GM18858 (cell line): ENCODE results near the gene KRTAP2-4.
"Not testable (repeated sequence)": the region's sequence is repeated elsewhere in the genome, so short reads cannot be mapped to it uniquely, and the experiment has no call there.

Experiments used
- ATAC-seq: cut with Tn5 transposase; IDR thresholded peaks from one replicate; pipeline ENCODE4 v1.9.1; 2021; ENCODE audit not compliant: unreplicated experiment

KRTAP2-4 gene

DNA sequence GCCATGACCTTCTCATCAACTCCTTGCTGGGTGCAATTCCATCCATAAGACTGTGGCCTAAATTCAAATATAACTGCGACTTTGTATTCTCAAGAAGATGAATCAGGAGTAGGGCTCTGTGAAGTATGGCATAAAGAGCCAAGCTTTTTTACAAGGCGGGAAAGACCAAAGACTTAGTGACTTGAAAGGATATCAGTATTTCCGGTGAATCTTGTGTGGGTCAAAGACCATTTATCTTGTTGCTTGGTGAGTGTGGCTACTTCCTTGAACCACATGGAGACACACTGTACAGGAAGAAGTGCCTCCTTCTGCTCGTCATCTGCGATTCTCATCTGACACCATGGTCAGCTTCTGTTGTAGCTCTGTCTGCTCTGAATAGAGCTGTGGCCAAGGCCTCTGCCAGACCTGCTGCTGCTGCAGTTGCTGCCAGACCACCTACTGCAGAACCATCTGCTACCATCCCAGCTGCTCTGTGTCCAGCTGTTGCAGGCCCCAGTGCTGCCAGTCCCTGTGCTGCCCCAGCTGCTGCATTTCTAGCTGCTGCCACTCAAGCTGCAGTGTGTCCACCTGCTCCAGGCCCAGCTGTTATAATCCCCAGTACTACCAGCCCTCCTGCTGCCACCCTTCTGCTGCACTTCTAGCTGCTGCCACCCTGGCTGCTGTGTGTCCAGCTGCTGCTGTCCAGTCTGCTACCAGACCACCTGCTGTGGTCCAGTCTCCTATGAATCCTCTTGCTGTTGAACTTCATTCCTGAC is 6.1 kb upstream of the KRTAP2-4 start:
- no peak for ATAC-seq

DNA sequence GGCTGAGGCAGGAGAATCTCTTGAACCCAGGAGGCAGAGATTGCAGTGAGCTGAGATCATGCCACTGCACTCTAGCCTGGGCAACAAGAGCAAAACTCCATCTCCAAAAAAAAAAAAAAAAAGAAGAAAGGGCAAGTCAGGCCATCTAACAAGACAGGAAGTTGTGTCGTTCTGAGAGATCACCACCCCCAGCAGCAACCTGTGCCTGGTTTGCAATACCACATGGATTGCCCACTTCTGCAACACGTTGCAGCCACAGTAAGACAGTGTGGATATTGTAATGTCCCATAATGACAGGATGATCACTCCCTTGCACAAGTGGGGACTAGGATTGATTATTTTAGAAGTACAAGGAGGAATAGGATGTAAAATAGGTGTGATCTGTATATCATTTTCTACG is 3.4 kb upstream of the KRTAP2-4 start:
- ATAC-seq = no peak

DNA sequence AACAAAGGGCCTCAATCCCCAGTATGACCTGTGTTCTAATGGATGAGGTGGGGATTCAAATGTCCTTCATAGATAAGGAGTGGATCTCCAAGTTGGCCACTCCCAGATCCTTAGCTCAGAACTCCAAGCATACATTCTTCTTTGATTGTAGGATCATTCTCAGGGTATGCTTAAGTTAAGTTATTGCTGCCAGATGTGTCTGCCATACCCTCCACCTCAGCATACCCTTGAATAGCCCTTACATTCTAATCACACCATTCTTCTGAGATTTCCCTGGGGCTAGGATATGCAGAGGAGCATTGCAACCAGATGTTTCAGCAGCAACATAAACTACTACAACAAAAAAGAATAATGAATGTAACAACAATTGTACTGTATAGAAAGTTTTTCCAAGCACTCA is 1.6 kb upstream of the KRTAP2-4 start:
- no peak for ATAC-seq

DNA sequence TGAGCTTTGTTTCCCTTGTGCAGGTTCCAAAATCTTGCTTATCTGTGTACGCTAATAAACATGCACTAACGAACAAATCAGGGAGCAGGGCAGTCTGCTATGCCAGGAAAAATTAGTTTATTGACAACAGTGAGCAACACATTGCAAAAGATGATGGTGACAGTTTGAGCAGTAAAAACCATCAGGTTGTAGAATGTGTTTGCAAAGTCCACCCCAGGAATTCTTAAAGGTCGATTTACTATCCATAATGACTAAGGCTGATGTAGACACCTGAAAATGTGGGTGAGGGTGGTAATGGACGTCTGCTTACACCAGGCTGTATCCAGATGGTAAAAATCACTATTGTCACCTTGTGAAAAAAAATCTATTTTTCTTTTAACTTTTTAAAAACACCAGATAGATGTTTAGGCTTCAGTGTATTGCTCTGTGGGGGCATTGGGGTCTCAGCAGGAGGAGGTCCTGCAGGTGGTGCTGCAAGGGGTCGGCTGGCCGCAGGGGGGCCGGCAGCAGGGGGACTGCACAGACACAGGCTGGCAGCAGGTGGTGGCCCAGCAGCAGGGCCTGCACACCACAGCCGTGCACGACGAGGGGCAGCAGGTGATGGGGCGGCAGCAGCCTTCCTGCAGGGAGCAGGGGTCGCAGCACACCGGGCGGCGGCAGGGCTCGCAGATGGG is 526 bp downstream of the KRTAP2-4 start:
- not testable (repeated sequence) for ATAC-seq

DNA sequence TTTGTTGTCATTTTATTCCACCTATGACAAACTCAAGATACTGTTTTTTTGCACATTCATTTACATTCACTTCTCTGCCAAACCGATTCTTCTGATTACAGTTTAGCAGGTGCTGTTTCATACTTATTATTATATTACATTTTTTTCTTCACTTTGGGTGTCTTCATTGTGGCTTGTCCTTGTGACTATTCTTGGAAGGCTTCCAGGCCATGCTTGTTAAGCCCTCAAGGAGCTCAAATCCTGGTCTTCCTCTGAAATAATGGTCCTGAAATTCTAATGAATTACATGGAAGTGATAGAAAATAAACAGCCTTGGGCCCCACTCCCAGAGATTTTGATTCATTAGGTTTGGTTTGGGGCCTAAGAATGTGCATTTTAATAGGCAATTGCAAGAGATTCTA is 1.4 kb downstream of the KRTAP2-4 start:
- no peak for ATAC-seq

DNA sequence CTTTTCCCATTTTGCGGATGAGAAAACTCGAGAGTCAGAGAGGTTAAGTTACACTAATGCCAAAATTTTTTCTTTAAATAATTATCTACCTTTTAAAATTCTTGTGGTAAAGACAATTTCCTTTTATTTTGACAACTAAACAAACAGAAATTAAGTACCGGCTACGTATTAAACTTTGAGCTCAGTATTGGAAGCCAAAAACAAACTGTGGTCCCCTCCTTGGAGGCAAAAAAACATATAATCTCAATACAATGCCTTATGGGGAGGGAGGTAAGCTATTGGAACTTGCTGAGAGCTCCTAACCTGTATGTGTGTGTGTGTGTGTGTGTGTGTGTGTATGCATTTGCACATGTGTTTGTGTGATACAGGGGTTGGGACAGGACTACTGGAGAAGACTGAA is 2.2 kb downstream of the KRTAP2-4 start:
- ATAC-seq = no peak

DNA sequence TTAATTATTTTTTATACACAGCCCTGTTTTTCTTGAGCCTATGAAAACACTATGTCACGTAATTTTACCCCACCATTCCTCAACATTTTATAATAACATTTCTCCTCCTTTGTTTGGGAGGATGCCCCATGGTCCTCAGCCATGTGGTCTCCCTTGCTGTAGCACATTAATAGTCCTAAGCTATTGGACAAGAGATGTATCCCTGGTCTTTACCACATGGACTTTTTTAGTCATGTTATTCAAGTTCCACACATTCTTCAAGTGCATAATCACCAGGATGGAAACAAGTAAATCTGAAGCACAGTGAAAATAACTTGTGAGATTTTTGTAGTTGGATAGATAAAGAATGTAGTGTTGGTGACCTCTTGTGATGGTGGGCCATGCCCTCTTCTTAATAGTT is 3.7 kb downstream of the KRTAP2-4 start:
- no peak for ATAC-seq

DNA sequence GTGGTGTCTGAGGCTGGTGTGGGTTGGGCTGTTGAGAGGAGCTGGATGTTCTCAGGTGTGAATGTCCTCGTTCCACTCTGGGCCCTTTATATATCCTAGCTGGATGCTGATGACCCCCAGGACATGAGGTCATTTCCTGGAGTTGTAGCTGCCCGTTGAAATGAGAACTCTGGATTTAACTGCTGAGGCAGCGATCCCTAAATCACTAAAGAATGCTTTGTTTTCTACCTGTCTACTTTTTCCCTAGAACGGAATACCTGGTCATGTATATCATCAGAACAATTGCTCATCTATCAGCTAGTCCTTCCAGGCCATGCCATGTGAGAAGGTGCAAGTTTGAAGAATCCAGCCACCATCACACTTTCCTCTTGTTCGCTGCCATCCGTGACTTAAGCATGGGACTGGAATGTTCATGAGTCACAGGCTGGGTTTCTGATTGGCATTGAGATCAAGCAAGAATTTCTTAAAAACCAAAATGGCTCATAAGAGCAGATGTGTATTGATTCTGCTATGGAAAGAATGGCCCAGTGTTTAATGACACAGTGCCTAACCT is 5.6 kb downstream of the KRTAP2-4 start, which contains the start of gene KRTAP2-3:
Gene KRTAP2-3, minus strand, starts transcription at position 63 of the 553 bp plus-strand sequence. CDS start 64 bp downstream, outside the sequence.
- ATAC-seq = no peak

DNA sequence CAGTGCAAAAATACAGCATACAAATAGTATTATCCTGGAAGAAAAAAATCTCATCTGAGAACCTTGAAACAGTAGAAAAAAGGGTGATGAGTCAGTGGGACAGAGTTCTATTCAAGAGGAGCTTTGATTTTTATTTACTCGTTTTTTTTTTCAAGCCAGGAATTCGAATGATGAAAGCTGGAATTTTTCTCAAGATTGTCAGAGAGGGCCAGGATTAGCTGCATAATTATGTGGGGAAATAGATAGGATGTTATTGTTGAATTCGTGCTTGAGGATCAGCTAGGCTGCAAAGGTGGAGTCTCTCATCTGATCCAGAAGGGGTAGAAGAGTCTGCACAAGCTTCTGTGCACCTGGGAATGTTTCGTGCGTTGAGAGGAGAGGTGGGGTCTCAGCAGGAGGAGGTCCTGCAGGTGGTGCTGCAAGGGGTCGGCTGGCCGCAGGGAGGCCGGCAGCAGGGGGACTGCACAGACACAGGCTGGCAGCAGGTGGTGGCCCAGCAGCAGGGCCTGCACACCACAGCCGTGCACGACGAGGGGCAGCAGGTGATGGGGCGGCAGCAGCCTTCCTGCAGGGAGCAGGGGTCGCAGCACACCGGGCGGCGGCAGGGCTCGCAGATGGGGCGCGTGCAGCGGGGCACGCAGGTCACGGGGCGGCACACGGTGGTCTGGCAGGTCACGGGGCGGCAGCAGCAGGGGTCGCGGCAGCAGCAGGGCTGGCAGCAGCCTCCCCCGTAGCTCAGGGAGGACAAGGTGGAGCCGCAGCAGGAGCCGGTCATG is 6.2 kb downstream of the KRTAP2-4 start:
- not testable (repeated sequence) for ATAC-seq

DNA sequence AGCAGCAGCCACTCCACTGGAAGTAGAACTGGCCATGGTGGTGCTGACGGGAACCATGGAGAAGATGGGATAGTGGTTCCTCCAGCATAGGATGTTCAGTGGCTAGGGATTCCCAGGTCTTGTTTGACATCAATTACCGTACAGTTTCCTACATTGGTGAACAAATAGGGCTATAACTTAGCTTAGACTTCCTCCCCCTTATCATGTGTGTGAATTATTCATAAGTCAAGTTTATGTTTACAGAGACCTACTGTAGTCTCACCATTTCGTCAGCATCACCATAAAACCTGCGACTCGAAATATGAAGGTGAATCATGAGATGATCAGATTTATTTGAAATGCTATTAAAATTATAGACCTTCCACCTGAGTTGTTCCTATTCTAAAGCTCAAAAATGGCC is 6.9 kb downstream of the KRTAP2-4 start:
- ATAC-seq = no peak

DNA sequence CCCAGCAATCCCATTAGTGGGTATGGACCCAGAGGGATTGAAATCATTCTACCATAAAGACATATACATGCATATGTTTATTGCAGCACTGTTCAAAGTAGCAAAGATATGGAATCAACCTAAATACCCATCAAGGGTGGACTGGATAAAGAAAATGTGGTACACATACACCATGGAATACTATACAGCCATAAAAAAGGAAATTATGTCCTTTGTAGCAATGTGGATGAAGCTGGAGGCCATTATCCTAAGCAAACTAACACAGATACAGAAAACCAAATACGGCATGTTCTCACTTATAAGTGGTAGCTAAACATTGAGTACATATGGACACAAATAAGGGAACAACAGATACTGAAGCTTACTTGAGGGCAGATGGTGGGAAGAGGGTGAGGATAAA is 8.1 kb downstream of the KRTAP2-4 start:
- no peak for ATAC-seq

DNA sequence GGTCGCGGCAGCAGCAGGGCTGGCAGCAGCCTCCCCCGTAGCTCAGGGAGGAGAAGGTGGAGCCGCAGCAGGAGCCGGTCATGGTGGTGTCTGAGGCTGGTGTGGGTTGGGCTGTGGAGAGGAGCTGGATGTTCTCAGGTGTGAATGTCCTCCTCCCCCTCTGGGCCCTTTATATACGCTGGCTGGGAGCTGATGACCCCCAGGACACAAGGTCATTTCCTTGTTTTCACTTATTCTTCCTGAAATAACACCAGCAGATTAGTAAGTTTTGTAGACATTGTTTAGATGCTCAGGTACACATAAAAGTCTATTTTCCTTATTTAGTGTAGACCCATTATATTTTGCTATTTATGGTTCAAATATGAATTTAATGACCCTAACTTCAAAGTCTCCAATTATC is 10.5 kb downstream of the KRTAP2-4 start, which contains the start of gene KRTAP2-2:
Gene KRTAP2-2, minus strand, starts transcription at position 101 of the 400 bp plus-strand sequence. Its CDS starts 19 bp downstream, at position 82.
- ATAC-seq = not testable (repeated sequence)

DNA sequence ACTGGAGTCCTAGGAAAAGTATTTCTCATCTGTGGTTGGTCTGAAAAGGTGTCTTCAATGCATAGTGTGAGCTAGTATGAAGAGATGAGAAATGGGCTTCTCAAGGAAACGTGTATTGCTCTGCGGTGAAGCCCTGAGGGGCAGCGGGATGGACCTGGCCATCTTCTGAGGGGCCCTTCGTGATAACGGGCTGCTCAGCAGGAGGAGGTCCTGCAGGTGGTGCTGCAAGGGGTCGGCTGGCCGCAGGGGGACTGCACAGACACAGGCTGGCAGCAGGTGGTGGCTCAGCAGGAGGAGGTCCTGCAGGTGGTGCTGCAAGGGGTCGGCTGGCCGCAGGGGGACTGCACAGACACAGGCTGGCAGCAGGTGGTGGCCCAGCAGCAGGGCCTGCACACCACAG is 11.1 kb downstream of the KRTAP2-4 start:
- ATAC-seq = not testable (repeated sequence)

DNA sequence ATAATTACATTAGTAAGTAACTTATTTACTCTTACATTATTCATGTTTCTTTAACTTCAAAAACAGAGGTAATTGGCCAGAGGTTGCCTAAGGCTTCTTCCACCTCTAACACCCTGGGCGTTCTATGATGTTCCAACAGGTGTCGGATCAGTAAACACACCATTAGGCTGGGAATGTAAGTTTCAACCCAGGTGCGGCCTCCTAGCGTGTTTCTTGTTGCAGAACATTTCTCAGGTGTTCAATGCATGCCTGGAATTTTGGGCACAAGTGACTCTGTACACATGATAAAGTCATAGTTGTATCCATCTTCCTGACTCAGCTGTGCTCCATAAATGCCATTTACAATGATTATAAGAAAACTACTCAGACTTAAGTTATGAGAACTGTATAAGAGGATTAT is 11.7 kb downstream of the KRTAP2-4 start:
- no peak for ATAC-seq

DNA sequence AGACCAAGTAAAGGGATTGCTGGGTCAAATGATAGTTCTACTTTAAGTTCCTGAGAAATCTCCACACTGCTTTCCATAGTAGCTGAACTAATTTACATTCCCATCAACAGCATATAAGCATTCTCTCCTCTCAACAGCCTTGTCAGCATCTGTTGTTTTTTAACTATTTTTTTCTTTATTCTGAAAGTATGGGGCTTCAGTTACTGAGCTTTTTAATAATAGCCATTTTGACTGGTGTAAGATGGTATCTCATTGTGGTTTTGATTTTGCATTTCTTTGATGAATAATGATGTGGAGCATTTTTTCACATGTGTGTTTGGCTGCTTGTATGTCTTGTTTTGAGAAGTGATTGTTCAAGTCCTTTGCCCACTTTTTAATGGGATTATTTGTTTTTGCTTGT is 13.1 kb downstream of the KRTAP2-4 start:
- ATAC-seq = no peak

DNA sequence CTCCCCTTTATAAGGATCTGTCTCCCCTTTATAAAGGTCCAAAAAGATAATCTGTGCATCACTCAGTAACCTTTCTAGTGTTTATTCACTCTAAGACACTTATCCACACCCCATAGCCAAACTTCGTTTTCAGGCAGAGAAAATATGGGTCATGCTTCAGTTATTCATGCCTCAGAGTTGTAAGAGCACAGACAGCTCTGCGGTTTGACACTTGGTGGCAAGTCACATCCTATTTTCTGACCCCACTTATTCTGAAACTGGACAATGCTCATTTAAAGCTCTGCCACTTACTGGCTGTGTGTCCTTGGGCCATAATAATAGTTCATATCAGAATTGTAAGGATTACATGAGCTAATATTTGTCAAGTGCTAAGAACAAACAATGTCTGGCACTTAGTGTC is 16.6 kb downstream of the KRTAP2-4 start:
- no peak for ATAC-seq

DNA sequence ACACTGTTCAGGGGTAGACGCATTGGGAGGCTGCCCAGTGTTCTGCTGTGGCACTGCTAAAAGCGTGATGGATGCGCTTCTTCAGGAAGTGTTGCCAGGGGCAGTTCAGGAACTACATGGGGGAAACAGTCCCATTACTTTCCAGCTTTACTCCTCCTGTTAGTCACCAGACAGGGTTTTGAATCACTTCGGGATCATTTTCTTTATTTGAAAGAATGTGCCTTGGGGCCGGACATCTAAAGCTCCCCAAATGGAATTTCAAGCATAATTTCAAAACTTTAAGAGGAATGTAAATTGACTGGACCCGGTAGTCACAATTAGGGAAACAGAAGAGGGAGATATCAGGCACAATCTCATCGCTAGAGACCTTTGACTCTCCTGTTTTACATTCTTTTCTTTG is 17.2 kb downstream of the KRTAP2-4 start:
- ATAC-seq = no peak

DNA sequence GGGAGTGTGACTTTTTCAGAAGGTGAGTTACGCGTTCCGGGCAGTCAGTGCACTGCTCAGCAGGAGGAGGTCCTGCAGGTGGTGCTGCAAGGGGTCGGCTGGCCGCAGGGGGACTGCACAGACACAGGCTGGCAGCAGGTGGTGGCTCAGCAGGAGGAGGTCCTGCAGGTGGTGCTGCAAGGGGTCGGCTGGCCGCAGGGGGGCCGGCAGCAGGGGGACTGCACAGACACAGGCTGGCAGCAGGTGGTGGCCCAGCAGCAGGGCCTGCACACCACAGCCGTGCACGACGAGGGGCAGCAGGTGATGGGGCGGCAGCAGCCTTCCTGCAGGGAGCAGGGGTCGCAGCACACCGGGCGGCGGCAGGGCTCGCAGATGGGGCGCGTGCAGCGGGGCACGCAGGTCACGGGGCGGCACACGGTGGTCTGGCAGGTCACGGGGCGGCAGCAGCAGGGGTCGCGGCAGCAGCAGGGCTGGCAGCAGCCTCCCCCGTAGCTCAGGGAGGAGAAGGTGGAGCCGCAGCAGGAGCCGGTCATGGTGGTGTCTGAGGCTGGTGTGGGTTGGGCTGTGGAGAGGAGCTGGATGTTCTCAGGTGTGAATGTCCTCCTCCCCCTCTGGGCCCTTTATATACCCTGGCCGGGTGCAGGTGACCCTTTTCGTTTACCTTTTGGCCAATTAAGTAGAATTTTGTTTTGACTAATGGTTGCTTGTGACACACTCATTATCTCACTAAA is 18.8 kb downstream of the KRTAP2-4 start, which contains the start of gene KRTAP2-1:
Gene KRTAP2-1, minus strand, starts transcription at position 582 of the 731 bp plus-strand sequence. Its CDS starts 49 bp downstream, at position 533.
- ATAC-seq = not testable (repeated sequence)

DNA sequence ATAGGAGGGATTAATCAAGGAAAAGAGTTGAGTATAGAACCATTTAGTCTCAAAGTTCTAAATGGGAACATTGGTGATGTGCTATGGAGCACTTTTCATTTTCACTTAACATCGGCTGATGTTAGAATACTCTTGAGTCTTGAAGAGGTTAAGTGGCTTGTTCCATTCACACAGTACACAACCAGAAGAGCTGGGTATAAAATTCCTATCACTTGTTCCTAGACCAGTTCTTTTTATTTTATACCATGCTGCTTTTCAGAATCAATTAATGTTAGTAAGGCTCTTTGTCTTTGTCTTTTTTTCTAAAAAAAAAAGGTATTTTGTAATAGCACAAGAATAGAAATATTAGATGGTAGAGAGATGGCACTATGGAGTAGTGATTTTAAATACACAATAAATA is 22.7 kb downstream of the KRTAP2-4 start:
- ATAC-seq = no peak

DNA sequence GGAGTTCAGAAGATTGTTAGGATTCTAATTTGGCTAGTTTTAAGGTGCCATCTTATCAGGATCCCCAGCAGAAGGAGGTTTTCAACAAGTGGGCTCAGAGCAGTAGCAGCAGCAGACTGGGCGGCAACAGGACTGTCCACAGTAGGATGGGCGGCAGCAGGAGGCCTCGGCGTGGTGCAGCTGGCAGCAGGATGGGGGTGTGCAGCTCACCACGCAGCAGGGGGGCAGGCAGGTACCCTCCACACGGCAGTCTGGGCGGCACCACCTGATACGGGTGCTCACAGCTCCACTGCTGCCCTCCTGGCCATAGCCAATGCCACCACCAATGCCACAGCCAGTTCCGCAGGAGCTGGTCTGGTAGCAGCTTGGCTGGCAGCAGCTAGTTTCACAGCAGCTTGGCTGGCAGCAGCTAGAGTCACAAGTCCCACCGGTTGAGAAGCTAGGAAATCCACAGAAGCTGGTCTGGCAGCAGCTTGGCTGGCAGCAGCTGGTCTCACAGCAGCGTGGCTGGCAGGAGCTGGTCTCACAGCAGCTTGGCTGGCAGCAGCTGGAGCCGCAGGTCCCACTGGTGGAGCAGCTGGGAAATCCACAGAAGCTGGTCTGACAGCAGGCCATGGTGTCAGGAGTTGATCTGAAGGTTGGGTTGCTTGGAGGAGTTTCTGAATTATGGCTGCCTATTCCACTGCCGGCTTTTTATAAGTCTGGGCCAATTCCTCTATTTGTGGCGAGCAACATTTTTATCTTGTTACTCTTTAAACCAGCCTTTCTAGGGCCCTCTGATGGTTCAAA is 24.7 kb downstream of the KRTAP2-4 start, which contains the start of gene KRTAP1-1:
Gene KRTAP1-1, minus strand, starts transcription at position 668 of the 789 bp plus-strand sequence. Its CDS starts 53 bp downstream, at position 615.
- ATAC-seq = not testable (repeated sequence)
